ENCODE data around the gene SEC31A. TPM values are rescaled to one million over a fixed set of nuclear protein-coding genes. Genes with fewer than 3 reads are reported as not detected.
"Not testable (repeated sequence)": the region's sequence is repeated elsewhere in the genome, so short reads cannot be mapped to it uniquely, and the experiment has no call there.

The SEC31A gene
- total and polyA plus RNA-seq, 8 donors: 221 to 286 (median 251) TPM

- no peaks in the 10 kb centered on the region for H3K27me3 ChIP-seq
- no peak overlapping the region for H3K4me3 ChIP-seq
- no peaks in the 10 kb centered on the region for H3K9me3 ChIP-seq
- no peak overlapping the region for H3K27ac ChIP-seq
- TF ChIP-seq CTCF (IDR thresholded peaks at IDR 0.05): no peak
- intact Hi-C loops (cut with DNase I): no loop called here
- peaks cover 0 to 20% of the 10 kb centered on the region in 2 donors for H3K36me3 ChIP-seq
- ATAC-seq: no peak
- H3K4me1 ChIP-seq: no peaks in the 10 kb centered on the region
- DNase-seq: no peak
Observed at GRCh38 chr4:82921795-82922194, 30.8 kb upstream of the SEC31A start.

GRCh38 chr4:82919386-82919785 lies 28.4 kb upstream of the SEC31A start:
- no peaks in the 10 kb centered on the region for H3K27me3 ChIP-seq
- intact Hi-C loops (cut with DNase I): no loop called here
- no peak for ATAC-seq
- no peak overlapping the region for H3K4me3 ChIP-seq
- no peak for TF ChIP-seq CTCF (IDR thresholded peaks at IDR 0.05)
- H3K4me1 ChIP-seq: no peaks in the 10 kb centered on the region
- no peaks in the 10 kb centered on the region for H3K9me3 ChIP-seq
- no peak overlapping the region for H3K27ac ChIP-seq
- H3K36me3 ChIP-seq: peaks cover 0 to 17% of the 10 kb centered on the region in 2 donors
- DNase-seq: no peak

GRCh38 chr4:82918091-82918490 lies 27.1 kb upstream of the SEC31A start:
- H3K36me3 ChIP-seq: peaks cover 0 to 17% of the 10 kb centered on the region in 2 donors
- H3K4me1 ChIP-seq: no peaks in the 10 kb centered on the region
- ATAC-seq (no peak), DNase-seq (no peak)
- no peaks in the 10 kb centered on the region for H3K27me3 ChIP-seq
- H3K4me3 ChIP-seq: no peak overlapping the region
- no peak overlapping the region for H3K27ac ChIP-seq
- no peaks in the 10 kb centered on the region for H3K9me3 ChIP-seq
- no peak for TF ChIP-seq CTCF (IDR thresholded peaks at IDR 0.05)
- intact Hi-C loops (cut with DNase I): no loop called here

GRCh38 chr4:82913968-82914367 lies 23.0 kb upstream of the SEC31A start:
- H3K4me3 ChIP-seq; H3K4me1 ChIP-seq; DNase-seq; H3K27ac ChIP-seq; intact Hi-C loops (cut with DNase I); H3K9me3 ChIP-seq; ATAC-seq; H3K27me3 ChIP-seq: not testable (repeated sequence)
- peaks cover 0 to 17% of the 10 kb centered on the region in 2 donors for H3K36me3 ChIP-seq

GRCh38 chr4:82913305-82913704 lies 22.4 kb upstream of the SEC31A start:
- no peak overlapping the region for H3K4me3 ChIP-seq
- H3K27ac ChIP-seq: no peak overlapping the region
- peaks cover 0 to 22% of the 10 kb centered on the region in 2 donors for H3K36me3 ChIP-seq
- intact Hi-C loops (cut with DNase I): no loop called here
- no peaks in the 10 kb centered on the region for H3K27me3 ChIP-seq
- DNase-seq (no peak), ATAC-seq (no peak)
- TF ChIP-seq CTCF (IDR thresholded peaks at IDR 0.05): no peak
- H3K4me1 ChIP-seq: no peaks in the 10 kb centered on the region
- no peaks in the 10 kb centered on the region for H3K9me3 ChIP-seq

GRCh38 chr4:82909326-82909725 lies 18.4 kb upstream of the SEC31A start:
- no peak for DNase-seq
- Histone ChIP-seq H3K36me3 (peaks cover 0 to 9% of the 10 kb centered on the region in 2 donors), H3K4me3 (no peak overlapping the region), H3K27me3 (no peaks in the 10 kb centered on the region), H3K4me1 (no peaks in the 10 kb centered on the region), H3K9me3 (no peaks in the 10 kb centered on the region), H3K27ac (no peak overlapping the region)
- ATAC-seq: no peak
- intact Hi-C loops (cut with DNase I): no loop called here
- no peak for TF ChIP-seq CTCF (IDR thresholded peaks at IDR 0.05)

Measured in left lung (tissue), 10 donors.